Measurements from ENCODE around the gene NUP35.

NUP35 gene, protein sequence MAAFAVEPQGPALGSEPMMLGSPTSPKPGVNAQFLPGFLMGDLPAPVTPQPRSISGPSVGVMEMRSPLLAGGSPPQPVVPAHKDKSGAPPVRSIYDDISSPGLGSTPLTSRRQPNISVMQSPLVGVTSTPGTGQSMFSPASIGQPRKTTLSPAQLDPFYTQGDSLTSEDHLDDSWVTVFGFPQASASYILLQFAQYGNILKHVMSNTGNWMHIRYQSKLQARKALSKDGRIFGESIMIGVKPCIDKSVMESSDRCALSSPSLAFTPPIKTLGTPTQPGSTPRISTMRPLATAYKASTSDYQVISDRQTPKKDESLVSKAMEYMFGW

DNA sequence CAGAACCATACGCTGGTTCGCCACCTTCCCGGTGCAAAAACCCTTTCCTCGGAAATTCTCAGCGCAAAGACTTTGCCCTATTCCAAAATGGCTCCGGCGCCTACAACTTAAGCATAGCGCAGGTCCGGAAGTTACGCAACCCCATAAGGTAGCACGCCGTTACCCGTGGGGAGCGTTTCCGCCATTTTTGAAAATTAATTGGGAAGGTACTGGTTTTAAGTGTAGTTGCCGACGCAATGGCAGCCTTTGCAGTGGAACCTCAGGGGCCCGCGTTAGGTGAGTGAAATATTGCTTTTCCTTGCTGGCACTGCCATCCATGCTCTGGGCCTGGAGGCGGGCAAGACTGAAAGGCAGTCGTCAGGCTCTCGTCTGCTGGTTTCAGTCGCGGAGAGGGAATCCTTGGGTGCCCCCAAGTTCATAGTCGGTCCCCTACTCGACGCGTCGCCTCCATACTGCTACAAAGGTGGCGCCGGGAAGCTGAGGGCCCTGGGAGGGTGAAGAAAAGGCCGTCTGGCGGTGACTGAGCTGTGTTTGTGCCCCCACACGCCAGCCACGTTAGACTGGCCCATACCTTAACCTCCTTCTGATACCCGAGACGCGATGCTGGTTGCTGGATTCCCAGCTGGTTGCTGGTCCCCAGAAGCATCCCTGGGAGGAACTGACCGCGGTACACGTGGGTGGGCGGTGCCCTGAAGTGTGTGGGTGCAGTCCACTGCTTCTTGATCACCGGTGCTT is at the start of gene NUP35:
NUP35 (plus strand) TSS at position 222 of the 735 bp plus-strand sequence; CDS start at position 237, 15 bp downstream.
- H3K4me3 ChIP-seq (ENCODE audit: control insufficient read depth, low read depth, low read length): peak within 1 kb of the TSS; percentile 78
- TF ChIP-seq, protein P1, sequence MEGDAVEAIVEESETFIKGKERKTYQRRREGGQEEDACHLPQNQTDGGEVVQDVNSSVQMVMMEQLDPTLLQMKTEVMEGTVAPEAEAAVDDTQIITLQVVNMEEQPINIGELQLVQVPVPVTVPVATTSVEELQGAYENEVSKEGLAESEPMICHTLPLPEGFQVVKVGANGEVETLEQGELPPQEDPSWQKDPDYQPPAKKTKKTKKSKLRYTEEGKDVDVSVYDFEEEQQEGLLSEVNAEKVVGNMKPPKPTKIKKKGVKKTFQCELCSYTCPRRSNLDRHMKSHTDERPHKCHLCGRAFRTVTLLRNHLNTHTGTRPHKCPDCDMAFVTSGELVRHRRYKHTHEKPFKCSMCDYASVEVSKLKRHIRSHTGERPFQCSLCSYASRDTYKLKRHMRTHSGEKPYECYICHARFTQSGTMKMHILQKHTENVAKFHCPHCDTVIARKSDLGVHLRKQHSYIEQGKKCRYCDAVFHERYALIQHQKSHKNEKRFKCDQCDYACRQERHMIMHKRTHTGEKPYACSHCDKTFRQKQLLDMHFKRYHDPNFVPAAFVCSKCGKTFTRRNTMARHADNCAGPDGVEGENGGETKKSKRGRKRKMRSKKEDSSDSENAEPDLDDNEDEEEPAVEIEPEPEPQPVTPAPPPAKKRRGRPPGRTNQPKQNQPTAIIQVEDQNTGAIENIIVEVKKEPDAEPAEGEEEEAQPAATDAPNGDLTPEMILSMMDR (IDR thresholded peaks at IDR 0.05; ENCODE audit: control insufficient read depth, insufficient read depth, low read depth, low read length, missing control alignments): no peak
- DNase-seq (ENCODE audit: low read depth): peak; percentile 59

DNA sequence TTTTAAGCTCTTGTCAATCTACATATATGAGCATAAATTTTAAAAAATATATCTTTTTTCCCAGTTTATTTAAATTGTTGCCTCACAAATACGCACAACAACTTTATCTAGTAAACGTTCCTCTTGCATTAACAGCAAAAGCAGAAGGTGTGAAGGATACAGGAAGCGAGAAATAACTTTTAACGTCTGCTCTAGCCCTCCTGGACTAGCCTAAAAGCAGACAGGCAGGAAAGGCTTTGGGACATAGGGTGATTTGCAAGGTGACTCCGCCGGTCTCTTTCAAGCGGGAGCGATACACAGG is 46.1 kb upstream of the NUP35 start:
- DNase-seq (ENCODE audit: low read depth): no peak
- H3K4me3 ChIP-seq (ENCODE audit: control insufficient read depth, low read depth, low read length): peak overlapping the region; percentile 55
- TF ChIP-seq, protein P1 (IDR thresholded peaks at IDR 0.05; ENCODE audit: control insufficient read depth, insufficient read depth, low read depth, low read length, missing control alignments): no peak

DNA sequence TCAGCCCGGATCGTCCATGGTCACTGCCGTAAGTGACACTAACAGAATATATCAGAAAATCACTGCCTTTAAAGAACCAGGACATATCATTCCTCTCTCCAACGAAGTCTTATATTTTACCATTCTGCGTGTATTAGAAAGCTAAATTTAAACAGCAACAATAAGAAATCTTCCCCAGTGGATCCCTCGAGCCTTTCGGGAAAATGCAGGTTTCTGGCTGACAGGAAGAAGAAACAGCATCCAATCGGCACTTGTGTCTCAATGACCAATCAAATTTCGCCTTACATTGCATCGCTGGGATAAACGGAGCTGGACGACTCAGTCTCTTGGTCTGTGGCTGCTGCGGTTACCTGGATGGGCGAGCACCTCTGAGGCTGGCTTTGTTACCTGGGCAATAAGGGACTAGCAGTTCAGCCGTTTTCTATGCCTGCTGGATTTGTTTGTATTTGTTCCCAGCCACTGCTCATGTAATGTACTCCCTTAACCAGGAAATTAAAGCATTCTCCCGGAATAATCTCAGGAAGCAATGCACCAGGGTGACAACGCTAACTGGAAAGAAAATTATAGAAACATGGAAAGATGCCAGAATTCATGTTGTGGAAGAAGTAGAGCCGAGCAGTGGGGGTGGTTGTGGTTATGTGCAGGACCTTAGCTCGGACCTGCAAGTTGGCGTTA is 45.6 kb upstream of the NUP35 start, which contains the start of gene DUSP19:
DUSP19 (plus strand) TSS at position 284 of the 675 bp plus-strand sequence; CDS start at position 471, 187 bp downstream.
- TF ChIP-seq, protein P1 (IDR thresholded peaks at IDR 0.05; ENCODE audit: control insufficient read depth, insufficient read depth, low read depth, low read length, missing control alignments): no peak
- H3K4me3 ChIP-seq (ENCODE audit: control insufficient read depth, low read depth, low read length): peak within 1 kb of the TSS; percentile 55
- peak; percentile 66 for DNase-seq (ENCODE audit: low read depth)

- no peak for DNase-seq (ENCODE audit: low read depth)
- TF ChIP-seq, protein P1 (IDR thresholded peaks at IDR 0.05; ENCODE audit: control insufficient read depth, insufficient read depth, low read depth, low read length, missing control alignments): no peak
- H3K4me3 ChIP-seq (ENCODE audit: control insufficient read depth, low read depth, low read length): peak overlapping the region; percentile 55
These were observed 45.0 kb upstream of the NUP35 start for GRCh38 chr2:183079139-183079775.

GRCh38 chr2:183081911-183082310 is 42.3 kb upstream of the NUP35 start:
- no peak overlapping the region for H3K4me3 ChIP-seq (ENCODE audit: control insufficient read depth, low read depth, low read length)
- TF ChIP-seq, protein P1 (IDR thresholded peaks at IDR 0.05; ENCODE audit: control insufficient read depth, insufficient read depth, low read depth, low read length, missing control alignments): no peak
- DNase-seq (ENCODE audit: low read depth): no peak

GRCh38 chr2:183088061-183088460 is 36.2 kb upstream of the NUP35 start:
- TF ChIP-seq, protein P1 (IDR thresholded peaks at IDR 0.05; ENCODE audit: control insufficient read depth, insufficient read depth, low read depth, low read length, missing control alignments): no peak
- no peak overlapping the region for H3K4me3 ChIP-seq (ENCODE audit: control insufficient read depth, low read depth, low read length)
- no peak for DNase-seq (ENCODE audit: low read depth)

Measured in AG09309 (cell line).